HepG2 (cell line): ENCODE results near the gene HES1. TPM values are rescaled to one million over a fixed set of nuclear protein-coding genes. Genes with fewer than 3 reads are reported as not detected.

Experiments used
- AGO1 ChIP-seq: fragments of 200-400 bp; formaldehyde crosslinking; IDR thresholded peaks from 2 replicates; pipeline ENCODE4 v1.6.1; 2017; ENCODE audit warnings: mild to moderate bottlenecking, low read depth, low read length, moderate library complexity; ENCODE audit not compliant: poor library complexity, severe bottlenecking
- ATF7 ChIP-seq, 2 experiments: fragments of 450-650 bp in 1 of 2; sonication (generic) in 1 of 2; formaldehyde crosslinking in 1 of 2; IDR thresholded peaks; 2 replicates each; pipeline versions ENCODE4 v1.4.0 to v1.6.1; 2016 to 2020; ENCODE audit warnings: antibody characterized with exemption in 1 of 2, mild to moderate bottlenecking in 1 of 2, missing genetic modification reagents in 1 of 2
- CHD2 ChIP-seq: IDR thresholded peaks from 2 replicates; pipeline ENCODE4 v1.6.1; 2011; ENCODE audit warnings: low read depth, low read length, improper control_type of control experiment
- HNRNPUL1 ChIP-seq: fragments of 200-400 bp; formaldehyde crosslinking; IDR thresholded peaks from 2 replicates; pipeline ENCODE4 v1.6.1; 2017; ENCODE audit warnings: low read depth, mild to moderate bottlenecking, low read length, moderate library complexity
- KDM5A ChIP-seq: fragments of 200-600 bp; sonication (generic); IDR thresholded peaks from 2 replicates; pipeline ENCODE4 v1.7.0; 2018; ENCODE audit warnings: antibody characterized with exemption, mild to moderate bottlenecking, low read length, borderline replicate concordance
- MAF1 ChIP-seq: sonication (generic); formaldehyde crosslinking; IDR thresholded peaks from 2 replicates; pipeline ENCODE4 v1.5.0; 2020; ENCODE audit warnings: missing genetic modification reagents, borderline replicate concordance
- MLLT10 ChIP-seq: sonication (generic); formaldehyde crosslinking; IDR thresholded peaks from 2 replicates; pipeline ENCODE4 v1.4.0; 2020; ENCODE audit warnings: missing genetic modification reagents
- POGZ ChIP-seq: sonication (generic); formaldehyde crosslinking; IDR thresholded peaks from 2 replicates; pipeline ENCODE4 v1.4.0; 2020; ENCODE audit warnings: mild to moderate bottlenecking, missing genetic modification reagents
- TAF1 ChIP-seq: sonication (generic); formaldehyde crosslinking; IDR thresholded peaks from 2 replicates; pipeline ENCODE4 v1.4.0; 2020; ENCODE audit warnings: missing genetic modification reagents
- TCF12 ChIP-seq, 2 experiments: fragments of 450-650 bp in 1 of 2; sonication (generic) in 1 of 2; formaldehyde crosslinking in 1 of 2; IDR thresholded peaks; 2 replicates each; pipeline versions ENCODE4 v1.6.1 to v1.8.0; 2017 to 2022; ENCODE audit warnings: antibody characterized with exemption in 1 of 2, mild to moderate bottlenecking in 1 of 2, missing genetic modification reagents in 1 of 2, moderate library complexity in 1 of 2
- ZC3H13 ChIP-seq: sonication (generic); formaldehyde crosslinking; IDR thresholded peaks from 2 replicates; pipeline ENCODE4 v1.8.1; 2023; ENCODE audit warnings: mild to moderate bottlenecking, missing genetic modification reagents, moderate library complexity
- ZNF350 ChIP-seq: sonication (generic); formaldehyde crosslinking; IDR thresholded peaks from 2 replicates; pipeline ENCODE4 v1.4.0; 2020; ENCODE audit warnings: mild to moderate bottlenecking, low read depth, missing genetic modification reagents, borderline replicate concordance
- ZNF549 ChIP-seq: sonication (generic); formaldehyde crosslinking; IDR thresholded peaks from 2 replicates; pipeline ENCODE4 v1.5.0; 2020; ENCODE audit warnings: missing genetic modification reagents
- ZNF598 ChIP-seq: sonication (generic); formaldehyde crosslinking; IDR thresholded peaks from 2 replicates; pipeline ENCODE4 v1.5.1; 2020; ENCODE audit warnings: mild to moderate bottlenecking, missing genetic modification reagents, borderline replicate concordance
- ZNF773 ChIP-seq: sonication (generic); formaldehyde crosslinking; IDR thresholded peaks from 2 replicates; pipeline ENCODE4 v1.4.0; 2020; ENCODE audit warnings: missing genetic modification reagents, borderline replicate concordance
- ZSCAN25 ChIP-seq: sonication (generic); formaldehyde crosslinking; IDR thresholded peaks from 2 replicates; pipeline ENCODE4 v1.8.0; 2022; ENCODE audit warnings: mild to moderate bottlenecking, missing genetic modification reagents
- polyA plus RNA-seq, 8 experiments: library from polyadenylated mRNA; depleted of rRNA in 3 of 8; stranded (reverse) in 7 of 8; unstranded in 1 of 8; fragments of >200 nt; fragmentation: Illumina TruSeq in 4 of 8; extraction: Trizol in 4 of 8; gene quantifications; 2 replicates each; pipeline versions ENCODE4 v1.2.1 to v1.2.3, GENCODE V29; 2011 to 2016; ENCODE audit warnings: low read depth in 4 of 8, missing spikeins in 1 of 8, mixed read lengths in 1 of 8; ENCODE audit not compliant: insufficient read depth in 1 of 8
- total RNA-seq, 5 experiments: library from RNA; depleted of rRNA; stranded (reverse); fragments of >200 nt; fragmentation: Illumina TruSeq; extraction: Trizol; gene quantifications; 2 replicates each; pipeline ENCODE4 v1.2.3, GENCODE V29; 2016; ENCODE audit warnings: low read depth in 1 of 5
- TF ChIP-seq, protein P1 (sequence below): sonication (generic); formaldehyde crosslinking; IDR thresholded peaks from 2 replicates; pipeline ENCODE4 v1.4.0; 2020; ENCODE audit warnings: missing genetic modification reagents, borderline replicate concordance
- TF ChIP-seq, protein P2 (sequence below): sonication (generic); formaldehyde crosslinking; IDR thresholded peaks from 2 replicates; pipeline ENCODE4 v1.4.0; 2020; ENCODE audit warnings: mild to moderate bottlenecking, low read depth, missing genetic modification reagents
- TF ChIP-seq, protein P3 (sequence below): sonication (generic); formaldehyde crosslinking; IDR thresholded peaks from 2 replicates; pipeline ENCODE4 v1.4.0; 2020; ENCODE audit warnings: low read depth, mild to moderate bottlenecking, missing genetic modification reagents
- TF ChIP-seq, protein P4 (sequence below): sonication (generic); formaldehyde crosslinking; IDR thresholded peaks from 2 replicates; pipeline ENCODE4 v1.8.0; 2022; ENCODE audit warnings: missing genetic modification reagents, mild to moderate bottlenecking, inconsistent platforms, borderline replicate concordance
- TF ChIP-seq, protein P5 (sequence below): sonication (generic); formaldehyde crosslinking; IDR thresholded peaks from 2 replicates; pipeline ENCODE4 v1.8.0; 2022; ENCODE audit warnings: missing genetic modification reagents, low read depth, mild to moderate bottlenecking, borderline replicate concordance
- TF ChIP-seq, protein P6 (sequence below): IDR thresholded peaks from 2 replicates; pipeline ENCODE4 v1.6.1; 2012; ENCODE audit warnings: inconsistent platforms

Gene HES1
- total and polyA plus RNA-seq, 2 of the 13 experiments (the other 11 are each of a cell fraction or from before 2014, with no cell fraction given) = 15.4 to 19.8 TPM

DNA sequence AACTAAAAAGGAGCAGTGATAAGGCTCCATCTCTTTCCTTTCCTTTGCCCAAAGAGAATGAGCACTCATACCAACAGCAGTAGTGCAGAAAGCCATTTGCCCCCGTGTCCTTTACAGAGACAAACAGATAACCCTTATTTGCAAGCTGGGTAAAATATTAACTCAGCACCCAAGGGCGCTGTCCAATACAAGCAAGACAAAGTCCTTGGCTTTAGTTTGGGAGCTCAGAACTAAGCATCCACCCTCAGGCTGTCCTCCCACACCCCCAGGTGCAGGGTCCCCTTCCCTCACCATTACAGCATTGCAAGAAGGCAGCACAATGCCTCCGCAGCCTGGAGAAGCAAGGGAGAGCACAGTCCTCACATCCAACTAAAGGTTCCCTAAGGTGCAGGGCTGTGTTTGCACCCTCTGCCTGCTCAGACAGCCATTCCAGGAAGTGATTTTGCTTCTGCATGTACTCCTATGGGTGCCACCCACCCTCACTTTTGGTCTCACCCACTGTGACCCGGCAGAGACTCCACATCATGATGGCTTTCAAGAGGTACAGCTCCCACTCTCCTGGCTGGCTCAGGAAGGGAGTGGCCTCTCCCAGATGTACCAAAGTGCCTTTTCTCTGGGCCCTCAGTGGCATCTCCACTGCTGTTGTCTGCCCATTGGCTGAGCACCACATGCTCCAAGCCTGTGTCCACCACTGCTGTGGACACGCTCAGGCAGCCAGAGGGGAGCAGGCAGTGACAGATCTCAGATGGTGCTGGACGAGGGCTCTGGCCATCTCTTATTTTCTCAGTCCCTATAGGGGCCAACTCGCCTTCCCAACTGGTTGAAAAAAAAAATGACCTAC is 34.1 kb upstream of the HES1 start (continued):
- TF ChIP-seq AGO1 (no peak), ZNF350 (CRISPR knock-in tag) (no peak), ZC3H13 (CRISPR knock-in tag) (no peak), MLLT10 (no peak), ATF7 (IDR thresholded peaks at IDR 0.05) (no peak), ATF7 (CRISPR knock-in tag; IDR thresholded peaks at IDR 0.05) (0 out of 2 replicates have a peak, but pooled peaks have one; percentile 58), TCF12 (IDR thresholded peaks at IDR 0.05) (no peak), TCF12 (CRISPR knock-in tag; IDR thresholded peaks at IDR 0.05) (no peak), TAF1 (CRISPR knock-in tag) (peak; percentile 69; the same call in 1 of the 2 replicates), KDM5A (no peak), HNRNPUL1 (peak; percentile 34; the same call in 1 of the 2 replicates), ZNF598 (CRISPR knock-in tag) (no peak; the same call in 1 of the 2 replicates), ZNF549 (no peak), ZNF773 (CRISPR knock-in tag) (no peak), POGZ (CRISPR knock-in tag) (peak; percentile 54), MAF1 (CRISPR knock-in tag) (no peak), CHD2 (no peak), ZSCAN25 (CRISPR knock-in tag) (no peak)
- TF ChIP-seq, protein P1, sequence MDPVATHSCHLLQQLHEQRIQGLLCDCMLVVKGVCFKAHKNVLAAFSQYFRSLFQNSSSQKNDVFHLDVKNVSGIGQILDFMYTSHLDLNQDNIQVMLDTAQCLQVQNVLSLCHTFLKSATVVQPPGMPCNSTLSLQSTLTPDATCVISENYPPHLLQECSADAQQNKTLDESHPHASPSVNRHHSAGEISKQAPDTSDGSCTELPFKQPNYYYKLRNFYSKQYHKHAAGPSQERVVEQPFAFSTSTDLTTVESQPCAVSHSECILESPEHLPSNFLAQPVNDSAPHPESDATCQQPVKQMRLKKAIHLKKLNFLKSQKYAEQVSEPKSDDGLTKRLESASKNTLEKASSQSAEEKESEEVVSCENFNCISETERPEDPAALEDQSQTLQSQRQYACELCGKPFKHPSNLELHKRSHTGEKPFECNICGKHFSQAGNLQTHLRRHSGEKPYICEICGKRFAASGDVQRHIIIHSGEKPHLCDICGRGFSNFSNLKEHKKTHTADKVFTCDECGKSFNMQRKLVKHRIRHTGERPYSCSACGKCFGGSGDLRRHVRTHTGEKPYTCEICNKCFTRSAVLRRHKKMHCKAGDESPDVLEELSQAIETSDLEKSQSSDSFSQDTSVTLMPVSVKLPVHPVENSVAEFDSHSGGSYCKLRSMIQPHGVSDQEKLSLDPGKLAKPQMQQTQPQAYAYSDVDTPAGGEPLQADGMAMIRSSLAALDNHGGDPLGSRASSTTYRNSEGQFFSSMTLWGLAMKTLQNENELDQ = no peak
- TF ChIP-seq, protein P2, sequence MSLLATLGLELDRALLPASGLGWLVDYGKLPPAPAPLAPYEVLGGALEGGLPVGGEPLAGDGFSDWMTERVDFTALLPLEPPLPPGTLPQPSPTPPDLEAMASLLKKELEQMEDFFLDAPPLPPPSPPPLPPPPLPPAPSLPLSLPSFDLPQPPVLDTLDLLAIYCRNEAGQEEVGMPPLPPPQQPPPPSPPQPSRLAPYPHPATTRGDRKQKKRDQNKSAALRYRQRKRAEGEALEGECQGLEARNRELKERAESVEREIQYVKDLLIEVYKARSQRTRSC (CRISPR knock-in tag) = 0 out of 2 replicates have a peak, but pooled peaks have one; percentile 29
- TF ChIP-seq, protein P3, sequence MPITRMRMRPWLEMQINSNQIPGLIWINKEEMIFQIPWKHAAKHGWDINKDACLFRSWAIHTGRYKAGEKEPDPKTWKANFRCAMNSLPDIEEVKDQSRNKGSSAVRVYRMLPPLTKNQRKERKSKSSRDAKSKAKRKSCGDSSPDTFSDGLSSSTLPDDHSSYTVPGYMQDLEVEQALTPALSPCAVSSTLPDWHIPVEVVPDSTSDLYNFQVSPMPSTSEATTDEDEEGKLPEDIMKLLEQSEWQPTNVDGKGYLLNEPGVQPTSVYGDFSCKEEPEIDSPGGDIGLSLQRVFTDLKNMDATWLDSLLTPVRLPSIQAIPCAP = no peak
- TF ChIP-seq, protein P4, sequence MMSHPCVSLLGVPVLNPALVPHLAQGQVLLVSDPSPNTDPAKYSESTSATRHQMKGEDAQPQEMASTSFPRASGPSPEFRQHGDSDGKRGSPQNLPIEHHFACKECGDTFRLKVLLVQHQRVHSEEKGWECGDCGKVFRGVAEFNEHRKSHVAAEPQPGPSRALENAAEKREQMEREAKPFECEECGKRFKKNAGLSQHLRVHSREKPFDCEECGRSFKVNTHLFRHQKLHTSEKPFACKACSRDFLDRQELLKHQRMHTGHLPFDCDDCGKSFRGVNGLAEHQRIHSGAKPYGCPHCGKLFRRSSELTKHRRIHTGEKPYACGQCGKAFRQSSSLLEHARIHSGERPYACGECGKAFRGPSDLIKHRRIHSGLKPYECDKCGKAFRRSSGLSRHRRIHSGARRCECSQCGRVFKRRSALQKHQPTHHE (CRISPR knock-in tag) = no peak
- TF ChIP-seq, protein P5, sequence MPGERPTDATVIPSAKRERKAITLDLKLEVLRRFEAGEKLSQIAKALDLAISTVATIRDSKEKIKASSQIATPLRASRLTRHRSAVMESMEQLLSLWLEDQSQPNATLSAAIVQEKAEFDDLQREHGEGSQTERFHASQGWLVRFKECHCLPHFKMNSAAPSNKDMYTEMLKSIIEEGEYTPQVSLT (CRISPR knock-in tag) = no peak
- TF ChIP-seq, protein P6, sequence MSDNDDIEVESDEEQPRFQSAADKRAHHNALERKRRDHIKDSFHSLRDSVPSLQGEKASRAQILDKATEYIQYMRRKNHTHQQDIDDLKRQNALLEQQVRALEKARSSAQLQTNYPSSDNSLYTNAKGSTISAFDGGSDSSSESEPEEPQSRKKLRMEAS = no peak; the same call in 1 of the 2 replicates
